Right lobe of liver (tissue), 6 donors: ENCODE results near the gene CYSLTR2. TPM values are rescaled to one million over a fixed set of nuclear protein-coding genes. Genes with fewer than 3 reads are reported as not detected.

ENCODE experiments used
- ATAC-seq, 4 donors: fragments of 200-7000 bp; cut with Tn5 transposase; one replicate each; pipeline ENCODE4 v1.9.1; 2020; ENCODE audit warnings: mild to moderate bottlenecking in 4 of 4, moderate library complexity in 4 of 4
- DNase-seq, 3 donors: peaks; one replicate each; pipeline ENCODE4 v3.0.0-alpha.2; 2020
- H3K27ac ChIP-seq, 3 donors: fragments of 200-600 bp; one replicate each; pipeline ENCODE4 v1.8.0; 2022
- H3K27me3 ChIP-seq, 2 donors: fragments of 200-600 bp; one replicate each; pipeline ENCODE4 v1.8.0; 2022
- H3K36me3 ChIP-seq, 4 donors: fragments of 200-600 bp; sonication (generic) in 1 of 4; one replicate each; pipeline versions ENCODE4 v1.5.1 to v1.8.0; 2017 to 2022; ENCODE audit warnings: control low read depth in 1 of 4
- H3K4me1 ChIP-seq, 4 donors: fragments of 200-600 bp; sonication (generic) in 1 of 4; one replicate each; pipeline versions ENCODE4 v1.5.1 to v1.8.0; 2017 to 2022; ENCODE audit warnings: control low read depth in 1 of 4
- H3K4me3 ChIP-seq, 3 donors: fragments of 200-600 bp; one replicate each; pipeline ENCODE4 v1.8.0; 2022
- H3K9me3 ChIP-seq, 4 donors: fragments of 200-600 bp; sonication (generic) in 1 of 4; one replicate each; pipeline versions ENCODE4 v1.5.1 to v1.8.0; 2017 to 2022; ENCODE audit warnings: control low read depth in 1 of 4
- CTCF ChIP-seq, 4 donors: fragments of 200-600 bp in 3 of 4; fragments of 450-650 bp in 1 of 4; IDR thresholded peaks; one replicate each; pipeline versions ENCODE4 v1.5.1 to v1.8.0; 2016 to 2022; ENCODE audit warnings: antibody characterized with exemption in 4 of 4, mild to moderate bottlenecking in 2 of 4
- POLR2A ChIP-seq: fragments of 450-650 bp; IDR thresholded peaks from one replicate; pipeline ENCODE4 v1.6.1; 2017; ENCODE audit warnings: antibody characterized with exemption, mild to moderate bottlenecking
- WGBS: methylation state at CpG from one replicate; pipeline ENCODE4 v1.1.6; 2018; ENCODE audit warnings: low coverage, low lambda C conversion rate; ENCODE audit not compliant: insufficient coverage; ENCODE audit errors: missing lambda C conversion rate; 5-methylcytosine and 5-hydroxymethylcytosine counted together
- intact Hi-C, 2 donors: fragments of 100-400 bp; cut with DNase I; formaldehyde crosslinking; loops; one replicate each; pipeline versions ENCODE4 v1.11.2 to v1.14.1; 2022
- total RNA-seq, 6 experiments: library from RNA; depleted of rRNA in 2 of 6; stranded (reverse); fragments of >200 nt in 2 of 6; fragmentation: NEBNext Ultra II Directional in 3 of 6; extraction: Animal tissue kit (Norgen Biotek cat#: 25700) in 3 of 6; gene quantifications; one replicate each; pipeline versions ENCODE4 v1.1.0 to v1.2.4, GENCODE V29; 2016 to 2023
- donor health status: DM: no; HTN: yes; CAD: no.
- donor health status: DM: no; HTN: no; CAD: no.
- donor health status: DM: no; HTN: no; CAD: no.
- donor health status: DM: no; HTN: yes; CAD: no.
- donor health status: DM: no; HTN: yes; CAD: no.

Gene CYSLTR2
- total RNA-seq, 6 experiments from 2014 or later, result 0.06 to 0.93 (median 0.14) TPM

DNA sequence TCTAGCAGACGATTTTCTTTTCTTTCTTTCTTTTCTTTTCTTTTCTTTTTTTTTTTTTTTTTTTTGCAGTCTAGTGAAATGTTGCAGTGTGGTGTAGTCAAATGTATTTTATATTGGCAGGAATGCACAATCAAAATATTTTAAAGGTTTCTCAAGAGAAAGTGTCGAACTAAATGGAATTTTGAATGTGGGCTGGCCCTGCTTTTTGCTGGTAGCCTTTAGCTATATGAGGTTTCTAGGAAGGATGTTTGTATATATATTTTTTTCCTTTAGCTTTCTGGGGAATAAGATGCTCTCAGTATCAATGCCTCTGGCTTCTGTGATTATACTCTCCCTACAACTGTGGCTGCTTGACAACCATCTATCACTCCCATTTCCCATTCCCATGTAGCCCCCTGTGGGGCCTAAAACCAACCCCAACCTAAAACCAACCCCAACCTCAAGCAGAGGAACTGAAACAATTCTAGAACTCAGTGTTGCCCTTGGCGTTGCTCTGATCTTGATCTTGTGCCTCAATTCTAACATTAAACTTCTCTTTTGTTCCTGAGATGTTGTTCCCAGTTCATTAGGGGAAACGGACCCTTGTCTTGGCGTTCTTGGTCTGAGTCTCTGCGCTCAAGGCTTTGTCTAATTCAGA lies 27.1 kb downstream of the CYSLTR2 start:
- no peaks in the 10 kb centered on the region for H3K9me3 ChIP-seq
- WGBS, result 67% methylated on average over 6 of the region's 6 CpGs
- TF ChIP-seq POLR2A, result no peak

GRCh38 chr13:48681905-48682304 lies 28.2 kb downstream of the CYSLTR2 start:
- ATAC-seq (no peak), DNase-seq (no peak)
- 70% methylated on average over 1 of the region's 1 CpG for WGBS
- Histone ChIP-seq H3K4me1 (no peaks in the 10 kb centered on the region), H3K4me3 (no peak overlapping the region), H3K27ac (no peak overlapping the region), H3K9me3 (no peaks in the 10 kb centered on the region), H3K36me3 (no peaks in the 10 kb centered on the region), H3K27me3 (no peaks in the 10 kb centered on the region)
- TF ChIP-seq CTCF (IDR thresholded peaks at IDR 0.05), result no peak
- TF ChIP-seq POLR2A, result no peak
- intact Hi-C loops, result no loop called here

More for the DNA sequence above, 27.1 kb downstream of the CYSLTR2 start:
- intact Hi-C loops, result no loop called here
- Histone ChIP-seq H3K4me1 (no peaks in the 10 kb centered on the region), H3K36me3 (no peaks in the 10 kb centered on the region), H3K4me3 (no peak overlapping the region), H3K27me3 (no peaks in the 10 kb centered on the region), H3K27ac (no peak overlapping the region)
- ATAC-seq, result peak in 1 of 4 donors; percentile 15
- DNase-seq, result no peak

- TF ChIP-seq CTCF (IDR thresholded peaks at IDR 0.05) (no peak), POLR2A (no peak)
- DNase-seq (no peak), ATAC-seq (no peak)
- Histone ChIP-seq H3K27ac (no peak overlapping the region), H3K9me3 (no peaks in the 10 kb centered on the region), H3K4me1 (no peaks in the 10 kb centered on the region), H3K36me3 (no peaks in the 10 kb centered on the region), H3K27me3 (no peaks in the 10 kb centered on the region), H3K4me3 (no peak overlapping the region)
- 58% methylated on average over 2 of the region's 2 CpGs for WGBS
- intact Hi-C loops, result no loop called here
These were observed 28.7 kb downstream of the CYSLTR2 start for GRCh38 chr13:48682436-48682835.

DNA sequence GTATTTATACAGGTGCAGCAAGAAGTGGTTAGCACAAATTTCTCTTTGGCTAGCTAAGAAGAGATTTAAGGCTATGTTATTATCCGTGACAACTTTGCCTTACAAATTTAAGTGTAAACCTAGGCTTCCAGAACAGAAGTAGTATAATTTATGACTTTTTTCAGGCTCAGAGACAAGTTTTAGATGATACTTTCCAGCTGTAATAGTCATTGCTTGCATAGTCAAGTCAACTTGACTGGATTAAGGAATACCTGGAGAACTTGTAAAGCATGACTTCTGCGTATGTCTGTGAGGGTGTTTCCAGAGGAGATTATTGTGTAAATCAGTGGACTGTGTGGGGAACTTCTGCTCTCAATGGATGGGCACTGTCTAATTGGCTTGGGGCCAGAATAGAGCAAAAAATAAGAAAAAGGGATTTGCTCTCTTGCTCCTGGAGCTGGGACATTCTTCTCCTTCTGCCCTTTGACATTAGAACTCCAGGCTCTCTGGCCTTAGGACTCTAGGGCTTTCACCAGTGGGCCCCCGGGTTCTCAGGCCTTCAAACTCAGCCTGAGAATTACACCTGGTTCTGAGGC lies 33.0 kb downstream of the CYSLTR2 start:
- Histone ChIP-seq H3K4me1 (no peaks in the 10 kb centered on the region), H3K9me3 (no peaks in the 10 kb centered on the region), H3K36me3 (no peaks in the 10 kb centered on the region), H3K27ac (no peak overlapping the region), H3K4me3 (no peak overlapping the region), H3K27me3 (no peaks in the 10 kb centered on the region)
- intact Hi-C loops, result no loop called here
- DNase-seq (no peak), ATAC-seq (no peak)
- no peak for TF ChIP-seq CTCF (IDR thresholded peaks at IDR 0.05)
- no peak for TF ChIP-seq POLR2A
- 90% methylated on average over 3 of the region's 3 CpGs for WGBS

DNA sequence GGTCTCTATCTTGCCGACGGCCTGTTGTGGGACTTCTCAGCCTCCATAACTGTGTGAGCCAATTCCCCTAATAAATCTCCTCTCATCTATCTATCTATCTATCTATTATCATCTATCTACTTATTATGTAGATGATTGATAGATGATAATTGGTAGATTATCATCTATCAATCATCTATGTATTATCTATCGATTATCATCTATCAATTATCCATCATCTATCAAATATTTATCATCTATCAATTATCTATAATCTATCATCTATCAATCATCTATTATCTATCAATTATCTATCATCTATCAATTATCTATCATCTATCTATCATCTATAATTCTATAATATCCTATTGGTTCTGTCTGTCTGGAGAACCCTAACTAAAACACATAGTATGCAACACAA lies 33.5 kb downstream of the CYSLTR2 start:
- Histone ChIP-seq H3K9me3 (no peaks in the 10 kb centered on the region), H3K27ac (no peak overlapping the region), H3K36me3 (no peaks in the 10 kb centered on the region), H3K4me1 (no peaks in the 10 kb centered on the region), H3K27me3 (no peaks in the 10 kb centered on the region), H3K4me3 (no peak overlapping the region)
- ATAC-seq (no peak), DNase-seq (no peak)
- intact Hi-C loops, result no loop called here
- WGBS, result 100% methylated on average over 3 of the region's 3 CpGs
- TF ChIP-seq POLR2A (no peak), CTCF (IDR thresholded peaks at IDR 0.05) (no peak)
